HG02610 (cell line): ENCODE data around the gene CARD16.
"Not testable (repeated sequence)": the region's sequence is repeated elsewhere in the genome, so short reads cannot be mapped to it uniquely, and the experiment has no call there.

Experiments used
- ATAC-seq: cut with Tn5 transposase; IDR thresholded peaks from one replicate; pipeline ENCODE4 v1.9.1; 2021; ENCODE audit warnings: mild to moderate bottlenecking, moderate library complexity; ENCODE audit not compliant: unreplicated experiment

Gene CARD16

GRCh38 chr11:105044557-105045524, at the start of gene CARD16:
CARD16 (minus strand) TSS chr11:105045335; CDS start chr11:105045297, 38 bp downstream.
- peak; percentile 99 for ATAC-seq

- ATAC-seq = no peak
Observed at GRCh38 chr11:105092256-105093239, 47.4 kb upstream of the CARD16 start.

- no peak for ATAC-seq
Observed at GRCh38 chr11:105081412-105082150, 36.4 kb upstream of the CARD16 start.

GRCh38 chr11:105080171-105080906, 35.2 kb upstream of the CARD16 start:
- ATAC-seq = not testable (repeated sequence)

- no peak for ATAC-seq
Observed at GRCh38 chr11:105078283-105078682, 33.1 kb upstream of the CARD16 start.

GRCh38 chr11:105077141-105077790, 32.1 kb upstream of the CARD16 start:
- ATAC-seq = not testable (repeated sequence)

GRCh38 chr11:105074166-105074530, 29.0 kb upstream of the CARD16 start:
- no peak for ATAC-seq

GRCh38 chr11:105073456-105074165, 28.5 kb upstream of the CARD16 start:
- ATAC-seq = no peak

GRCh38 chr11:105072080-105072479, 26.9 kb upstream of the CARD16 start:
- ATAC-seq = not testable (repeated sequence)

- ATAC-seq = no peak
Observed at GRCh38 chr11:105071089-105071732, 26.1 kb upstream of the CARD16 start.

GRCh38 chr11:105070306-105070705, 25.2 kb upstream of the CARD16 start:
- ATAC-seq = no peak

GRCh38 chr11:105069749-105070148, 24.6 kb upstream of the CARD16 start:
- ATAC-seq = not testable (repeated sequence)

GRCh38 chr11:105063245-105063941, 18.3 kb upstream of the CARD16 start:
- not testable (repeated sequence) for ATAC-seq

- no peak for ATAC-seq
Observed at GRCh38 chr11:105057432-105057831, 12.3 kb upstream of the CARD16 start.

- ATAC-seq = no peak
Observed at GRCh38 chr11:105056446-105056845, 11.3 kb upstream of the CARD16 start.

GRCh38 chr11:105054723-105055493, 9.8 kb upstream of the CARD16 start:
- ATAC-seq = no peak

GRCh38 chr11:105052487-105052886, 7.4 kb upstream of the CARD16 start:
- ATAC-seq = no peak
